GM19463 (cell line): Measurements from ENCODE around the gene RBM44.

Source experiments
- ATAC-seq: cut with Tn5 transposase; IDR thresholded peaks from one replicate; pipeline ENCODE4 v1.9.1; 2021; ENCODE audit warnings: mild to moderate bottlenecking, moderate library complexity; ENCODE audit not compliant: unreplicated experiment

The RBM44 gene

GRCh38 chr2:237869343-237870102, 70.9 kb downstream of the RBM44 start:
- no peak for ATAC-seq

GRCh38 chr2:237870126-237870525, 71.5 kb downstream of the RBM44 start:
- ATAC-seq, result no peak

GRCh38 chr2:237870754-237871651, 72.4 kb downstream of the RBM44 start:
- ATAC-seq, result no peak

GRCh38 chr2:237872178-237872887, 73.8 kb downstream of the RBM44 start:
- no peak for ATAC-seq

- ATAC-seq, result no peak
Measured at GRCh38 chr2:237873421-237873831, 74.8 kb downstream of the RBM44 start.

- ATAC-seq, result no peak
Measured at GRCh38 chr2:237873897-237874551, 75.4 kb downstream of the RBM44 start.

- no peak for ATAC-seq
Measured at GRCh38 chr2:237874585-237875161, 76.1 kb downstream of the RBM44 start.

- no peak for ATAC-seq
Measured at GRCh38 chr2:237875256-237876060, 76.9 kb downstream of the RBM44 start.

- no peak for ATAC-seq
Measured at GRCh38 chr2:237876061-237876526, 77.5 kb downstream of the RBM44 start.

GRCh38 chr2:237876532-237876931, 78.0 kb downstream of the RBM44 start:
- no peak for ATAC-seq

GRCh38 chr2:237876951-237877491, 78.4 kb downstream of the RBM44 start:
- ATAC-seq, result no peak

GRCh38 chr2:237877576-237878307, 79.2 kb downstream of the RBM44 start:
- no peak for ATAC-seq

- ATAC-seq, result no peak
Measured at GRCh38 chr2:237878321-237879057, 79.9 kb downstream of the RBM44 start.

- ATAC-seq, result no peak
Measured at GRCh38 chr2:237879058-237879430, 80.5 kb downstream of the RBM44 start.

GRCh38 chr2:237879991-237880560, 81.5 kb downstream of the RBM44 start:
- ATAC-seq, result no peak

GRCh38 chr2:237882510-237883481, 84.2 kb downstream of the RBM44 start:
- no peak for ATAC-seq
